KBM-7 (cell line): Measurements from ENCODE around the gene RFNG.

Experiments
- DNase-seq: peaks from one replicate; pipeline ENCODE4 v3.0.0-alpha.2; 2015
- in situ Hi-C: fragments of 300-500 bp; cut with MboI; formaldehyde crosslinking; loops from 2 replicates; pipeline ENCODE4 v1.14.3; 2020; ENCODE audit warnings: low sequenced_read_pairs, low pct_unique_long_range_greater_than_20kb, mixed read lengths

Gene RFNG

DNA sequence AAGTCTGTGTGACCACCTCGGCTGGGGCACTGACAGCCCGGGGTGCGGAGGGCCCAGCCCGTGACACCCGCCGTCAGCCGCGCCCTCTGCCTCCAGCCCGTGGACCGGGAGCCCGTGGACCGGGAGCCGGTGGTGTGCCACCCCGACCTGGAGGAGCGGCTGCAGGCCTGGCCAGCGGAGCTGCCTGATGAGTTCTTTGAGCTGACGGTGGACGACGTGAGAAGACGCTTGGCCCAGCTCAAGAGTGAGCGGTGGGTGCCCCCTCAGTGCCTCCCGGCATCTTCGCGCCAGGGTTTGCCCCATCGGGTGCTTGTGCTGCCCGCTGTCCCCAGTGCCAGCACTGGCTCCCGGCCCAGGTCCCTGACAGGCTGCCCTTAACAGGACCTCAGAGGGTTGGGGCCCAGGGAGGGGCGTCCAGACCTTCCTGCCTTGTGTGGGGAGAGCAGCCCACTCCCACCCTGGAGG is 42.6 kb downstream of the RFNG start:
- in situ Hi-C loops: no loop called here

DNA sequence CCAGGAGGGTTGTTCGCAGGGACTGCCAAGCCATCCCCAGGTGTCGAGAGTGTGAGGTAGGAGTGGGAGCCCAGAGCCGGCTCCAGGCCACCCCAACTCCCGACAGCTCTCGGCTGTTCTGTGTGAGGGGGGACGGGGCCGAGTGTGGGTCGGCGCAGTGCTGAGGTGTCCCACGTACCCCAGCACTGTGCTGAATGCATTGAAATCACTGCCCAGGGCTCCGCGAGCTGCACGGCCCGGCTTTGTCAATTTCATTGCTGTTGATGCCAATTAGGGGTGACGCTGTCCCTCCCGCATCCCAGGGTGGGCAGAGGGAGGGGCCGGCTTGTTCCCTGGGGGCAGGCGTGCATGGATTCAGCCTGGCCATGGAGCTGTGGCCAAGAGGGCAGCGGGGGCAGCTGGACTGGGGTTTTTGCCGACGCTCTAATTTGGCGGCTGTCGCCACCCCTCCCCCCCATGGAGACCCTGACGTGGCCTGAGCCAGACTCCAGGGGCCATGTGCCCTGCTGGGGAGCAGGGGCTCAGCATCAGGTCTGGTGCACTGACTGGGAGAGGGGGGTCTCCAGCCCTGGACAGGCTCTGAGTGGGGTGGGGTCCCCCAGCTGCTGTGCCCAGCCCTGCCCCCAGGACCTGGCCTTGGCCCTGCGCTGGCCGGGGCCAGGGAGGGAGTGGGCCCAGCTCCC is 43.2 kb downstream of the RFNG start:
- DNase-seq: no peak
- in situ Hi-C loops: no loop called here

More for the DNA sequence above, 42.6 kb downstream of the RFNG start:
- DNase-seq: no peak

DNA sequence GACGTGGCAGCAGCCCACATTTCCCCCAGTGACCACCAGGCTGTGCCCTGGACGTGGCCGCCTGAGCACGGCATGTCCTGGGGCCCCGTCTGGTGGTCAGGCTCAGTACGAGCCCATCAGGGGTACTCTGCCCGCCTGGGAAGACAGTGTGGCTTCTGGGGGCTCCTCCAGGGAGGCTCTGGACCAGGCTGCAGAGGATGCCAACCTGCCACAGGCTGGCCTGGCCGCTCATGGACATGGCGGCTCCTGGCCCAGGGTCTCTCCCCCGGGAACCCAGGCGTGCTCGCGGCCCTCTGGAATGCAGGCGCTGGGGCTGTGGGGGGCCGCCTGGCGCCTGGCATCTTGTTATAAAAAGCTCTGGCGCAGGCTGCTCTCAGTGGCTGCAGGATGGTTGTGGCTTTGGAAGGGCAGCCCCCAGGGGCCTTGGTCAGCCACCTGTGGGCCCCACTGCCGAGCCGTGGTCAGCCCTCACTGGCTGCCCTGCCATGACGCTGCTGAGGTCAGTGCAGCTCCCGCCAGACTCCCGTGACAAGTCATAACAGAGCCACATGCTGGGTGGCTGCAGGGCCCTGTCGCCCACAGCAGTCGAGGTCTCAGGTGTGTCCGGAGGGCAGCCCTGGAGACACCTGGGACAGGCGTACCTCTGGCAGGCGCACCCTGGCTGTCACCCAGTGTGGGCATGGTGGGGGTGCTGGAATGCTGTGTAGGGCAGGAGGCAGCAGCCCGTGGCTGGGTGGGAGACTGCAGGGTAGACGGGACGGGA is 43.9 kb downstream of the RFNG start:
- in situ Hi-C loops: no loop called here
- no peak for DNase-seq

DNA sequence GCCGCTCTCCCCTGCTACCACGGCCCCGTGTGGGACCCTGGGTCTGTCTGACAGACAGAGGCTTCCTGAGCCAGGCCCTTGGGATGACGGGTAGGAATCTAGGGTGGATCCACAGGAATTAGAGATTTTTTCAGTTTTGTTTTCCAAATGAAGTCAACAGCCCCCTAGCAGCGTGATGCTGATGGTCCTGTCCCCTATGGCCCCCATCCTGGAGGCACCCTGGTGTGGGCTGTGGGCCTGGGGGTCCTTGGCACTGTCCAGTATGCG is 44.5 kb downstream of the RFNG start:
- no peak for DNase-seq
- in situ Hi-C loops: no loop called here

DNA sequence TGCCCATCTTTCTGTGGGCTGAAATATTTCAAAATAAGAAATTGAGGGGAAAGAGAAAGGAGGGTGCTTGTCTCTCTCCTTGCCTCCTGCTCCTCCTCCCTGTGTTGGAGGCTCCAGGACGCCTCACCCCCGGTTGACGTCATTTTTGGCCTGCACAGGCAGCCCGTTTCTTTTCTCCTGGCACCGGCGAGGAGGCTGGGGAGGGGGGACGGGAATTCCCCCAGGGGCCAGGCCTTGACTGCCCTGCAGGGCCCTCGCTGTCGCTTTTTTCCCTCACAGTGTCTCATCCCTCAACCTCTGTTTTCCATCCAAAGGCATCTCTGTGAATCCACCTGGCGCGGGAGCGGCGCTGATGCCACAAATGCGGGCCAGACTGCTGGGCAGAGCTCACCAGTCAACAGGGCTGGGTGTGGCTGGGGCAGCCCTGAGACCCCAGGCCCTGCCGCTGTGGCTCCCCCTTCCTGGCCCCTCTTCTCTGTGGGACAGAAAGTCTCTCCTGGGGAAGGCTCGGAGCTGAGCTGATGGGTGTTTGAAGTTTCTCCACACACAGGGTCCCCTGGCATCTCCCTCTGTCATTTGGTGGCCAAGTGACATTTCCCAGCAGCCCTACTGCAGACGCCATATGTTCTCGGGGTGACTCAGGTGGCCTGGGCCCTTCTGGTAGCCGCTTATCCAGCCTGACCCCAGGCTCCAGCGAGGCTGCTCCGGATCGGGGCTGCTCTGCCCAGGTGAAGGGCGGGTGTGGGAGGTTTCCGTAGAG is 45.0 kb downstream of the RFNG start:
- DNase-seq: no peak
- in situ Hi-C loops: no loop called here

DNA sequence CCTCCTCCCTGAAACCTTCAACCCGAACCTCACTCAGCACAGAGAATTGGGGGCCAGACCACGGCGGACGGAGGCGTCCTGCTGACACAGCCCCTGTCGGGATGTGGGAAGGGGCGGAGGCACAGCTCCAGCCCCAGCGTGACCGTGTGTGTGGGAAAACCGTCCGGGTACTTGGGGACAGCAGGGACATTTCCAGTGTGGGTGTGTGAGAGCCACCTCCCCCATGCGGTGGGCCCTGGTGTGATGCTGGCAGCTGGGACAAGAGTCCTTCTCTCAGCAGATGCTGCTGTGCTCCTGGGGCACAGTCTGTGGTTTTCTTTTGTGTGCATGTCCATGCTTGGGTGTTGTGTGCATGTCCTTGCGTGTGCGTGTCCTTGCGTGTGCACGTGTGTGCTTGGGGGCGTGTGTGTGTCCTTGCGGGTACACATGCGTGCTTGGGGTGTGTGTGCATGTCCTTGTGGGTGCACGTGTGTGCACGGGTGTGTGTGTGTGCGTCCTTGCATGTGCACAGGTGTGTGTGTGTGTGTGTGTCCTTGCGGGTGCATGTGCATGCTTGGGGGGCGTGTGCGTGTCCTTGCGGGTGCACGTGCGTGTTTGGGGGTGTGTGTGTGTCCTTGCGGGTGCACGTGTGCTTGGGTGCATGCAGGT is 45.8 kb downstream of the RFNG start:
- DNase-seq: no peak
- in situ Hi-C loops: no loop called here

DNA sequence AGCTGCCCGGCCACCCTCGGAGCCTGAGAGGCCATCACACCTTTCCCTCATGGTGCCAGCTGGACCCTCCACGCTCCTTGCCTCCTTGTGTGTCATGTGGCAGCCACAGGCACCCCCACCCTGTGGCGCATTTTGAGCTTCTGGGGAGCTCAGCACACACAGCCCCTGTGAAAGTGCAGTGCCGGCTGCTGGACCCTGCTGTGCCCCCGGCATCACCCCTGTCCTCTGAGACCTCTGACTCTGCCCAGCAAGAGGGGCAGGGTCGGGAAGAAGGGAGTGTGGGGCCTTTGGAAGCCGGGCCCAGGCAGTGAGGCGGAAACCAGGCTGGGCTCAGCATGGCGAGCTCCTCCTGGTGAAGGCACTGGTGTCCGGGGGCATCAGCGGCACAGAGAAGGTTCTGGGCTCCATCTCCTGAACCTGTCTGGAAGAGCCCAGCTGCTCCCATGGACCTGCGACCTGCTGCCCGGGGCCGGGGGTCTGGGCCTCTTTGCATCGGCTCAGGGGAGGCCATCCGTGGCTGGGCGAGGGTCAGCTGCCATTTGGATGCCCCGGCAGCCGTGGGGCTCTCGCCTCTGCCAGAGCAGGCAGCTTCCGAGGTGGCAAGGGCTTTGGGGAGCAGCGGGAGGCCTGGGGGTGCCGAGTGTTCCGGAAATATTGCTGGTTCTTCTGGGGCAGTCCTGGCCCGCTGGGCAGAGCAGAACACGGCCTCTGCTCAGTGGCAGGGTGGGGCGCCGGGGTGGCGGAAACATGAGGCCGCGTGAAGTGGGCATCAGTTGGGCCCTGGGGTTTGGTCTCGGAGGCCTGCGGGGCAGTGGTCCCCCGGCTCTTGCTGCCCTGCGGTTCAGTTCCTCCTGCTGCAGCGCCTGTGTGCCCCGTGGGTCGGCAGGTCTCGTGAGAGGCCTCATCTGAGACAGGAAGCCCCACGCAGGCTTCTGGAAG is 46.8 kb downstream of the RFNG start:
- in situ Hi-C loops: no loop called here
- DNase-seq: no peak

DNA sequence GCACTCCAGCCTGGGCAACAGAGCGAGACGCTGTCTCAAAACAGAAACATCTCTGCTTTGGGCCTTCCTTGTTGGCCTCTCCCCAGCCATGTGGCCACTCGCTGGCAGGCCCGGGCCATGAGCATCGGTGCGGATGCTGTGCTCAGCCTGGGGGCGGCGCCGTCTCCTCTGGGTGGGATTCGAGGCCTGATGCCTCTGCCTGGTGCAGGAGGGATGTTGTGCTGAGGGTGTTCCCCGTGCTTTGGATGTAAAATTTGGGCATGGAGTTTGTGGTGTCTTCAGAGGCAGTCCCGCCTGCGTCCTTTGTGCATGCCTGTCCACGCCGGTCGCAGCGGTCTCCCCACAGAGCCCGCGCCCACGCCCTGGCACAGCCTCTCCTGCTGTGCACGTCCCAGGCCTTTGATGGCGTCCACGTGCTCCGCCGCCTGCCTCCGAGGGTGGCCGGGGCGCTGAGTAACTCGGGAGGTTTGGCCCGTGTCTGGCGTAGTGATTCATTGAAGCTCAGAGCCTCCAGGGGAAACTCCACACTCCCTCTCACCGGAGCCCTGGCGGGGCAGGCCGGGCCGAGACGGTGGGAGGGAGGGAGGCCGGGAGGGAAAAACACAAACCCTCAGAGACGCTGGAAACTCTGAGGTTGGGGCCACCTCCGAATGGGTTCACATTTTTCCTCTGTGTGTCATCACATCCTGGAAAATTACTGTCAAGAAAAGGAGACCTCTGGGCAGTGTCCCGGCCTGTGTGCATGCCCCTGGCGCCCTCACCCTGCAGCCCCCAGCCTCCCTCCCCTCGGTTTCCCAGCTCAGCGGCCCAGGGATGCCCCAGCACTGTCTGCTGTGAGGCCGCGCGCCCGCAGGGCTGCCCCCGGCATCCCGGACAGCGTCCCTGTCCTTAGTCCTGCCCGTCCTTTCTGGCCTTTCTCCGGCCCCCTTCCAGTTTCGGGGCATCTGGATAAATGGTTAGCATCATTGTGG is 47.9 kb downstream of the RFNG start:
- DNase-seq: no peak
- in situ Hi-C loops: no loop called here

DNA sequence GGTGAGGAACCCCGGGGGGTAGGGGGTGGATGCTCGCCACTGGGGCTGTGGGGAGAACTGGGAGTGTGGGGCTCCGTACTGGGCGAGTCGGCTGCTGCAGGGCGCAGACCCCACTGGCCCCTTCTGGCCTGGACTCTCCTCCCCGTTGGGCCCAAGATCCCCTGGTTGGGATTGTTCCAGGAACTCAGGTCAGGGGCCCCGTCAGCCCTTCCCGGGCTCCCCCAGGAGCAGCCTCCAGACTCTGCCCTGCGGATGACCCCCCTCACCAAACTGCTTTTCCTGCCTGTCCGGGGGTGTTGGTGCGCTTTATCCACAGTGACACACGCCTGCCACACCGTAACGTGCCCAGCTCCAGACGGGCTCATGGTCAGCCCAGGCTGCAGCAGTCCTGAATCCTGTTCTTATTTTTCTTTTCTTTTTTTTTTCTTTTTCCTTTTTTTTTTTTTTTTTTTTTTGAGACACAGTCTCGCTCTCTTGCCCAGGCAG is 50.0 kb downstream of the RFNG start:
- in situ Hi-C loops: no loop called here
- DNase-seq: no peak

DNA sequence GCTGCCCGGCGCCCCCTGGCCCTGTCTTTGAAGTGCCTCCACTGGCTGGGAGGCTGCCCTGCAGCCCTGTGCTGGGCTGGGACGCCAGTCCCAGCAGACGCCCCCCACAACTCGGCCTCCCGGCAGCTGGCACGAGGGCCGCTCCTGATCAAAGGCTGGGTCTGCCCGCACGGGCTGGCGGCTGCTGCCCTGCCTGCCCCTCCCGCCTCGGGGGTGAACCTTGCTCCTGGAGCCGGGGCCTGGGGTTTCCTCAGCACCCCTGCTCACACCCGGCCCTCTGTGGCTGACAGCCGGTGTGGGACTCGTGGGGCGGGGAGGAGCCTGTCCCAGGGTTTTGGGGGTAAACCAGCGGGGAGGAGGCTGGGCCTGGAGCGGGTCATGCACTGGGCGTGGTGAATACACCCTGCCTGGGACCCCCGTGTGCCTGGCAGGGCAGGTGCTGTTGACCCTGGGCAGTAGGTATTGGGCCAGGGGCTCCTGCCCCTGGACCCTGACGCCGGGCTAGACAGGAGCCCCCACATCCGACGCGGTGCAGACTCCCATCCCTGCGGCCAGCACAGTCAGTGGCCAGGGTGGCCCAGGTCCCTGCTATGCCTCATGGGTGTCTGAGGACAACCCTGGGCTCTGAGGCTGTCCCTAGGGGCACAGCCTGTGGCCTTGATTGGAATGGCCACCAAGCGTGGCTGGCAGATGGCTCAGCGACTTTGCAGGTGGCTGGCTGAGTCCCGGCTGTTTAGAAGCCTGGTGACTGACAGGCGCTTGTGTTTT is 50.6 kb downstream of the RFNG start:
- no peak for DNase-seq
- in situ Hi-C loops: no loop called here

DNA sequence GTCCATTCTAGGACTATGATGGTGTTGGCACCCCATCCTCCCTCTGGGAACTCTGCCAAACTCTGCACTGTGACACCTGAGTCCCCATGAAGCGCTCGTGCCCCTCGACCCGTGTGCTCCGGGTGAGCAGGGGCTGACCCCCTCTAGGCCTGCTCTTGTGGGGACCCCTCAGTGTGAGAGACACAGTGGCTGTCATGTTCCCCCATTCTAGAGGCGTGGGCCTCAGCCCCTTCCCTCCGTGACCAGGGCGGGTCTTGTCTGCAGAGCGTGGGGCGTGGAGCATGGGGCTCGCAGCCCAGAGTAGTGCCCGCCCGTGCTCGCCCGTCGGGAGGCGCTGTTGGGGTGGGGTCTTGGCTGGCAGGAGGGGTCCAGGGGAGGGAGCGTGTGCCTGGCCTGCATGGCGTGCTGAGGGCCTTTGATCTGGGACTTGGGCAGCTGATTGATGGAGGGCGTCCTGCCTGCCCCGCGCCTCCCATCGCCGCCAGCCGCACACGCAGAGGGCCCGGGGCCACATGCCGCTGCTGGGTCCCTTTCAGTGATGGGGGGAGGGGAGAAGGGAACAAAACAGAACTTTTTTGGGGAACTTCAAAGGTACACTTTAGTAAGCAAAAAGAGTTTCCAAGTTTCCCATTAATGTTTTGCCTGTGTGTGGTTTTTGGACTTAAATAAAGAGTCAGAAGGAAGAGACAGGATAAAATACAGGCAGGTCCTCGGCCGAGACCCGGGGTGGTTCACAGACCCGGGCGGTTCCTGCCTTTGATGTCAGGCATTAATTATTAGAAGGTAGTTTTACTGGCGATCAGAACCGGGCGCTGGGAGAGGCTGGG is 51.4 kb downstream of the RFNG start:
- DNase-seq: no peak
- in situ Hi-C loops: no loop called here

DNA sequence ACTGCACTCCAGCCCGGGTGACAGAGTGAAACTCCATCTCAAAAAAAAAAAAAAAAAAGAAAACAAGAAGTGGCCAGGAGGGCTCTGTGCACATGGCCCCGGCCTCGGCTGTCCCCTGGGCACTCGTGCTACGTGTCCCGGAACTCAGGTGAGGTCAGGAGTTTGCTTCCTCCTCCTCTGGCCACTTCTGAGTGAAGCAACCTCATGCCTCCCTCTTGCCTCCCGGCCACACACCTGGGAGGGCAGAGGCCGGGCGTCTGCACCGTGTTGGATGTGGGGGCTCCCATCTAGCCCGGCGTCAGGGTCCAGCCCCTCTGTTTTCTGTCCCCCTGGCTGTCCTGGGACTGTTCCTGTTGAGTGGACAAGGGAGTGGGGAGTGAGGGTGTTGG is 52.0 kb downstream of the RFNG start:
- in situ Hi-C loops: no loop called here
- no peak for DNase-seq

DNA sequence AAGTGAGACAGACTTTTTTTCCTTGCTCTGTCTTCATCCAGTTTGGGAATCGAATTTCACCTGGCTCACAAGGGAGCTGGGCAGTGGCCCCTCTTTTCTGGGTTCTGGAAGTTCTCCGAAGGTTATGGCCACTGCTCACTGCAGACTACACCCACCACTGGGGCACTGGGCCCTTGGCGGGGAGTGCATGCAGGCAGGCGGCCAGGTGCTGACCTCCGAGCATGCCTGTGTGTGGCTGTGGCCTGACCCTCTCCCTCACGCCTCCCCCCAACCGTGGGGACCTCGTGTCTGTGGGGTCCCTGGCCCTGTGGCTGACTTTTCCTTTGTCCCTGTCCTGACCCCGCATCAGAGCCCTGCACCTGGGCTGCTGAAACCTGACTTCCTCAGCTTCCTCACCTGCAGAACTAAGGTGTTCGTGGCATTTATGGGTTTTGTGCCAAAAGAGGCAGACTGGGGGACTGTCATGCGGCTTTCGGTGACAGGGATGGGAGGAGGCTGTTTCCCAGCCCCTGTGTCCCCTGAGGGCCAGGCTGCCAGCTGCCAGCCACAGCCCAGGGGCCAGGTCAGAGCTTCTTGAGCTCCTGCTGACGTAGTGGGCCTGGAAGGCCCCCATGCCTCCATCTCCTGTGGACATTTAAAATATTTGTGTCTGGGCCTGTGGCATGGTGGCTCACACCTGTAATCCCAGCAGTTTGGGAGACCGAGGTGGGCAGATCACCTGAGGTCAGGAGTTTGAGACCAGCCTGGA is 52.7 kb downstream of the RFNG start:
- no peak for DNase-seq
- in situ Hi-C loops: no loop called here

DNA sequence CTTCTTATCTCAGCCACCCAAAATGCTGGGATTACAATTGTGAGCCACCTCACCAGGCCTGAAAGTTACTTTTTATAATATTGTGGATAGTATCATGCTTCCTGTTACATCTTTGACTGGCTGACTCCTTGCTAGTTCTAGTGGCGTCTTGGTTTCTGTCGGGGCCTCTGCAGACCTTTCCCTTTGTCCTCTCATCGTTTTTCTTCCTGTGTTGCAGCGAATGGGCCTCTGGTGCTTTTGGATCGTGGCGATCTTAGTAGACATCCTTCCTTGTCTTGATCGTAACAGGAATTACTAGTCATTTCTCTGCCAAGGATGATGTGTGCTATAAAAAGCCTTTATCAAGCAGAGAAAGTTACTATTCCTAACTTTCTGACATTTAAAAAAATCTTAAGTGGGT is 53.4 kb downstream of the RFNG start:
- in situ Hi-C loops: no loop called here
- DNase-seq: no peak
